SW 1271 (cell line): Measurements from ENCODE around the gene BAZ1B.
"Not testable (repeated sequence)": the region's sequence is repeated elsewhere in the genome, so short reads cannot be mapped to it uniquely, and the experiment has no call there.

ENCODE experiments used
- DNase-seq, 2 experiments: peaks; one replicate each; lab custom pipeline; 2025; lab: John Stamatoyannopoulos, UW

The BAZ1B gene

DNA sequence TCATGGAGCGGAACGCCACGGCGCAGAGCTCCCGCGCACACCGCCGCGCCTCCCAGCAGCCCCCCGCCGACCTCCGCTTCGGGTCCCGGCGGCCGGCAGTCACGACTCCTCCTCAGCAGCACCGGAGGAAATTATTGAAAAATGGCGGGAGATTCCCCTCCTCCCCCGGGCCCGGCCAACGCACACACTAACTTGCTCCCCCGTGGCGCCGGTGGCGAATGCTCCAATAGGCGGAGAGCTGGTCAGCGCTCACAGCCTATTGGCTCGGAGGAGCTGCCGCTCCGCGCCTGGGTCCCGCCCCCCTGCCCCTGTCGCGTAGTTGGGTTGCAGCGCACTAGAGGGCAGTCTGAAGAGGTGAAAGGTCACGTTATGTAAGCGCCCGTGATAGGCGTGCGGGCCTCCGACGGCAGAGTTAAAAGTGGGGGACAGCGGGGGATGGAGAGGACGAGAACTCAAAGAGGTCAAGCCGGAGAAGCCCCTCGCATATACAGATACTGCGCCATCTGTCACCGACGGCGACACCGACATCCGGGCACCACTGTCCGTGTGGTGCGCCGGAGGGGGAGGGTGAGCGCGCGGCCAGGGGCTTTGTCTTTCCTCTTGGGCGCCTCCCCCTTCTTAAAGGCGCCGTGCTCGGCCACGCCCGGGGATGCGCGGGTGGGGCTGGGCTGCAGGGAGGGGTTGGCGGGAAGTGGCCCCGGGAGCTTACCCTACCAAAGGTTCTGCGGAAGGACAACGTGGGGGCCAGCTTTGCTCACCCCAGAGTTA lies at the start of gene BAZ1B:
BAZ1B (minus strand) TSS at position 189 of the 768 bp plus-strand sequence. CDS start 360 bp downstream, outside the sequence.
- peak; percentile 96 for DNase-seq

DNA sequence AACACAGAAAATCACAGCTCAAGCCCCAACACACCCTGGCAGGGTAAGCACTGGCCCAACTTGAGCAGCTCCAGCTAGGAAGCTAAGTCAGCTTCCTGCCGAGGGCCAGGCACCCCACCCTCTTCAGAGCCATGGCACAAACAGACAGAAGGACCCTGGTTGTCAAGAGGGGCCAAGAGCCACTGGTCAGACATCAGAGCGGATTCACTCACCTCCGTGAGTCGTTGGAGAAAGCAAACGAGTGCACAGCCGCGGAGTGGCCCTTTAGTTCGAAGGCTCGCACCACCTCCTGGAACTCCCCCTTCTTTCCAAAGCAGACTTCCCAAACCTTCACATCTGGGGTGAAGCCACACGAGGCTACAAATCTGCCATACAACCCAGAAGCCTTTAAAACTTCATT lies 48.9 kb upstream of the BAZ1B start:
- no peak for DNase-seq

- DNase-seq: no peak
Measured at GRCh38 chr7:73570521-73570920, 48.4 kb upstream of the BAZ1B start.

DNA sequence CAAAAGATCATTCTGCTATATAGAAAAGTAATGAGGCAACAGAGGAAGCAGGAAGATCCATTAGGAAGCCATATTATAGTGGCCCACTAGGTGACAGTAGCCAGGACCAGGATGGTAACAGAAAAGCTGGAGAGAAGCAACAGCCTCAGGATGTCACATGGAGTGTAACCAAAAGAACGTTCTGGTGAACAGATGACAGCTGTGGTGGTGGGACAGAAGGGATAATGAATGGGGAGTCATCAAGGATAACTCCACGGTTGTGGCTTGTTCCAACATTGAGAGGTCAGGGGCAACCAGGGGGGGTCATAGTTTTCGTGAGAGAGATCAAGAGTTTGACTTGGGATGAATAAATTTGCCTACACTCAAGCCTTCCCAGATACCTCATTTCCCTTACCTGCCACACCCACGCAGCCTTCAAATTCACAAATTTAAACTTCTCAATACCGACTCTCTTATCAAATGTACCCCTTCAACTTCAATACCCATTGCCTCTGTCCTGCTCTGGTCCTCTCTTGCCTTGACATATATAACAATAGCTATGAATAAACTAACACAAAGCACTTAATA lies 47.0 kb upstream of the BAZ1B start:
- no peak for DNase-seq

- DNase-seq: no peak
Measured at GRCh38 chr7:73567846-73568685, 46.0 kb upstream of the BAZ1B start.

DNA sequence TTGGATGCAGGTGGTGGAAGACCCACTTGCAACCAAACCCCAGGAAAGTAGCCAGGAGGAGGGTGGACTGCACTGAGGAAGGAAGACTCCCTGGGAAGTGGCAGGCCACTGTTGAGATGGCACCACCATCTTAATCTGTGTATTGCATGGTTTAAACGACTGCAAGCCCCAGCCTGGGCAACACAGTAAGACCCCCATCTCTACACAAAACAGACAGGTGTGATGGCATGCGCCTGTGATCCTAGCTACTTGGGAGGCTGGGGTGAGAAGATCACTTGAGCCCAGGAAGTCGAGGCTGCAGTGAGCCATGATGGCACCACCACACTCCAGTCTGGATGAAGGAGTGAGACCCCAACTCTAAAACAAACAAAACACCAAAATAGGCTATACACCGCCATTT lies 45.0 kb upstream of the BAZ1B start:
- DNase-seq: no peak

DNA sequence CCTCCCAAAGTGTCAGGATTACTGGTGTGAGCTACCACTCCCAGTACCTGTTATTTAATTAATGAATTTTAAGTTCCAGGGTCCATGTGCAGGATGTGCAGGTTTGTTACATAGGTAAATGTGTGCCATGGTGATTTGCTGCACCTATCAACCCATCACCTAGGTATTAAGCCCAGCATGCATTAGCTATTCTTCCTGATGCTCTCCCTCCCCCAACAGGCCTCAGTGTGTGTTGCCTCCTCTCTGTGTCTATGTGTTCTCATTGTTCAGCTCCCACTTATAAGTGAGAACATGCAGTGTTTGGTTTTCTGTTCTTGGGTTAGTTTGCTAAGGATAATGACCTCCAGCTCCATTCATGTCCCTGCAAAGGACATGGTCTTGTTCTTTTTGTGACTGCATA lies 44.3 kb upstream of the BAZ1B start:
- not testable (repeated sequence) for DNase-seq

DNA sequence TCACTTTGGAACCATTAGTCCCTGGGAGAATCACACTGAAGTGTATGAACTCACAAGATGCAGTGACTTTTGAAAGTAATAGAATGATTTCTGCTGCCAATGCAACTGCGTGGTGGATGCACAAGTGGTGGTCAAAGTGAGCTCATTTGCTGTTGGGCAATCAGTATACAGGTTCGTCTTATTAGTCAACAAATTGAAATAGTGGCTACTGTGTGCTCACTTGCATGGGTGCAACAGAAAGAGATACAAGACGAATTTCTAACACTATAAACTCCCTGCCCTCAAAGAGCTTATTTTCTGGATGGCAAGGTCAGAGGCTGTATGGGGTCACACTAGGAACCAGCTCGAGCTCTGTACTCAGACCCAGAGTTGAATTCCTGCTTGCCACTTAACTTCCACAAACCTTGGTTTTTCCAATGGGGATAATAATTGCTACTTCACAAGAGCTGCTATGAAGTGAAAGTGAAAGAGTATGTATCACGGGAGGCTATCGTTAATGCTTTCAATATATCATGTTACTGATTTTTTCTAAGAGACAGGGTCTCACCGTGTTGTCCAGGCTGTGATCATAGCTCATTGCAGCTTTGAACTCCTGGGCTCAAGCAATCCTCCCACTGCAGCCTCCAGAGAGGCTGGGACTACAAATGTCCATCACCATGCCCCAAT lies 43.7 kb upstream of the BAZ1B start:
- DNase-seq: no peak

DNA sequence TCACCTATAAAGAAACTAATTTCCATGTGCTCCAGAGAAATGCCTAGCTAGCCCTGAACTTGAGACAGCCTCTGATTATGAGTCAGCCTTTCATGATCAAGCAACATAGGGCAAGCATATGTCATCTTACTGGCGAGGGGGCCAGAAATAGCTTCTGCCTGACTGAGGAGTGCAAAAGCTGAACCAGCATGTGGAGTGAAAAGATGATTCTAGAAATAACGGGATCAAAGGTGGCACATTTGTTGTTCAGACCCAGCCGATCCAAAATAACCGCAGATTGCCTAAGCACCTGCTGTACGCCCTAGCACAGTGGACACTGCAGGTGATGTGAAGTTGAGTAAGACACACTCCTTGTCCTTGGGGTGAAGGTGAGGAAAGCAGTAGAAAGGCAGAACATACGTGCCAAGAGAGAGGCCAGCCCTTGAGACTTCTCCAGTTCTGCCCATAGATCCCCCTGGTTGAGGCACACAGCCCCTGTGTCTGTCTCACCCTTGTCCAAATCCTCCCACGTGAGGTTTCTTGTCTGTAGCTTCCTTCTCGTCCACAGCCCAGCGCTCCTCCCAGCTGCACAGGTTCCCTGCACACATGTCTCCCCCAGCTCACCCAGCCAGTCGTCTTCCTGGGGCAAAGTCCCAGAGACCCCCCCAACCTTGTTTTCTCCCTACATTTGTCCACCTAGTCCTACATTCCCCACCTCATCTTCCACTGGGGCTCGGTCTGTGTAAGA lies 38.2 kb upstream of the BAZ1B start:
- peak in 1 of 2 experiments; percentile 5 for DNase-seq

DNA sequence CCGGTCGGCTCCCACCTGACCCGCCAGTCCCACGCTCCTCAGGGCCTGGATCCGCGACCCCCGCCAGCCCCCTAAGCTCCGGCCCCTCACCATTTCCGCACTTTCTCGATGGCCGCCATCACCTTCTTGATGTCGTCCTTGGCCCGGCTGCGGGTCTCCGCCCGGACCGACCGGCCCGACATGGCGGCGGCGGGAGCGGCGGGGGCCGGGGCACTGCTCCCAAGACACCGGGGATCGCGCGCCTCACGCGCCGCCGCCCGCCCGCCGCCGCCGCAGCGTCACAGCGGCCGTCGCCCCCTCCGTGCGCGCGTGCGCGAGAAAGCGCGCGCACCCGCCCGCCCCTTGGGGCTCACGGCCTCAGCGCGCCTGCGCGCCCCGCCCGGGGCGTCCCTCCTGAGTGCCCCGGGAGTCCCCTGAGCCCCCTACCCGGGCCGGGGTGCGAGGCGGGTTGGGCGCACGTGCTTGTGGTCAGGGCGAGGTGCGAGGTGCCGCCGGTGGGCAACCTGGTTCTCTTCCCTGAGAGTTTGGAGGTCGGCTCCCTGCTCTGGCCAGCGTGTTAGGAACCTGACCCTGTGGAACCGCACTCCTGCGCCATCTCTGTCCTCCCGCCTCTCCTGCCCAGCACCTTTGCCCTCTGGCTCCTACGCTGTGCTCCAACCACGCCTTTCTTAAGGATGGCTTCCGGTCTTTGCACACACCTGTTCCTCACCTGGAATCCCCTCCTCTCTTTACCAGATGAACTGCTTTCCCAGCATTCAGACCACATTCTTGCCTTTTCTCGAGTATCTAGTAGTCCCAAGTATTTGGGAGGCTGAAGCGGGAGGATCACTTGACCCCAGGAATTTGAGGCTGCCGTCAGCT lies 35.5 kb upstream of the BAZ1B start, which contains the start of gene BCL7B:
BCL7B (minus strand) TSS at position 294 of the 861 bp plus-strand sequence; CDS start at position 182, 112 bp downstream.
- DNase-seq: peak; percentile 35 to 74

DNA sequence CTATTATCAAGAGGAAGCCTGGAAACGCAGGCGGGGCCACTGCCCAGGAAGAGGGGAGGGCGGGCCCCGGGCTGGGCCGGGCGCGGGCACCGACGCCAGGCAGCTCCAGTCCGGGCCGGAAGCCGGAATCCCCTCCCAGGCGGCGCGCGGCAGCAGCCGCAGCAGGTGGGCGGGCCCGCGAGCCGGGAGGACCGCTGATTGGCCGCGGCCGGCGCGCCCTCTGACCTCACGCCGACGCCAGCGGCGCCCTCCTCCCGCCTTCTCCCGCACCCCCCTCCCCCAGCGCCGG lies 35.0 kb upstream of the BAZ1B start:
- DNase-seq: peak; percentile 66 to 91

DNA sequence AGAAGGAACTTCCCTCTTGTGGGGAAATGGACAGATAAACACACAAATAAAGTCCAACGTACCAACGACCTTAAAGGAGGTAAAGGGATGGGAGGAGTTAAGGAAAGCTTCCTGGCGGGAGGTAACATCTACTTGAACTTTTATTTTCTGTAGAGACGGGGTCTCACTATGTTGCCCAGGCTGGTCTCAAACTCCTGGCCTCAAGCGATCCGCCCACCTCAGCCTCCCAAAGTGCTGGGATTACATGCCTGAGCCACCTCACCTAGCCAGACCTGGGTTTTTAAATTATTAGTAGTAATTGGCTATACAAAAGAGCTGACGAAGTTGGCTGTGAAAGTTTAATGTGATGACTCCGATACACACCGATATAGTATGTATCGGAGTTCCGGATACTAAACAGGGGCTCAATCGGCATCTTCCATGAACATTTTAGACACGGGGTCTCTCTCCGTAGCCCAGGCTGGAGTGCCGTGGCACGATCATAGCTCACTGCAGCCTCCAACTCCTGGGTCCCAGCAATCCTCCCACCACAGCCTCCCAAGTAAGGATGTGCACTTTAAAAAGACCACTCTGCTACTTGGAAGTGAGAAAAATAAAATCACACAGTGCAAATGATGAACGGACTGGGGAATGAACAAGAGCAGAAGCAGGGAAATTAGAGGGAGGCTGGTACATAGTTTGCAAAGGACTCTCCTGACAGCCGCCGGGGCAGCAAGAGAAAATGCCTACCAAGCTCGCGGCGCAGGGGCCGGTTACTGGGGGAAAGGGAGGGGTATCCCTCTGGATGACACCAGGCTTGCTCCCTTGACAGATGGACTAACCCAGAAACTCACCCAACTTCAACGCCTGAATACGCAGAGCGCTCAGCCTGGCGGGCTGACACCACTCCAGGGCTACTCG lies 34.4 kb upstream of the BAZ1B start:
- DNase-seq: no peak

DNA sequence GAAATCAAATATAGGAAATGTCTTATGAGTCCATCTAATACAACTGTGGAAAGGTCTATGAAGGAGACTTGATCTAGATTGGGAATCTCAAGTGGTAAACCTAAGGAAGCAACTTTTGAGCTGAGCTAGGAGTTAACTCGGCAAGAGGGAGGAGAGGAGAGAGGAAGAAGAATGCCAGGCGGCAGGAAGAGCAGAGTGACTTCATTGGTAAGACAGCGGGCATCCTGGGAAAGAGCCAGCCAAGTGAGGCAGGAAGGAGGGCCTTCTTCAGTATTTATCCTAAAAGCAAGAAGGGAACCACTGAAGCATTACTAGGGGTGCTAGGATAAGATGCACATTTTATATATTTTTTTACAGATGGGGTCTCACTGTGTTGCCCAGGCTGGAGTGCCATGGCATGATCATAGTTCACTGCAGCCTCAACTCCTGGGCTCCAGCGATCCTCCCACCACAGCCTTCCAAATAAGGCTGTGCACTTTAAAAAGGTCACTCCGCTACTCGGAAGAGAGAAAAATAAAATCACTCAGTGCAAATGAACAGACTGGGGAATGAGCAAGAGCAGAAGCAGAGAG lies 33.4 kb upstream of the BAZ1B start:
- DNase-seq: no peak

DNA sequence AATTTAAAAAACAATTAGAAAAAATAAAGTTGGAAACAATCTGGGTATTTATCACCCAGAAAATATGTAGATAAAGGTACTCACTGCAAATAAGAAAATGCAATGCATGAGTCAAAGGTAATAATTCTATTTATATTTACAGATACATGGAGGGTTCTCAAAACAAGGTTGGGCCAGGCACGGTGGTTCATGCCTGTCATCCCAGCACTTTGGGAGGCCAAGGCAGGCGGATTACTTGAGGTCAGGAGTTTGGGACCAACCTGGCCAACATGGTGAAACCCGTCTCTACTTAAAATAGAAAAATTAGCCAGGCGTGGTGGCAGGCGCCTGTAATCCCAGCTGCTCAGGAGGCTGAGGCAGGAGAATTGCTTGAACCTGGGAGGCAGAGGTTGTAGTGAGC lies 28.0 kb upstream of the BAZ1B start:
- not testable (repeated sequence) for DNase-seq

- no peak for DNase-seq
Measured at GRCh38 chr7:73549176-73549575, 27.1 kb upstream of the BAZ1B start.

- DNase-seq: no peak
Measured at GRCh38 chr7:73547841-73548240, 25.7 kb upstream of the BAZ1B start.

- DNase-seq: no peak
Measured at GRCh38 chr7:73544678-73545077, 22.6 kb upstream of the BAZ1B start.

DNA sequence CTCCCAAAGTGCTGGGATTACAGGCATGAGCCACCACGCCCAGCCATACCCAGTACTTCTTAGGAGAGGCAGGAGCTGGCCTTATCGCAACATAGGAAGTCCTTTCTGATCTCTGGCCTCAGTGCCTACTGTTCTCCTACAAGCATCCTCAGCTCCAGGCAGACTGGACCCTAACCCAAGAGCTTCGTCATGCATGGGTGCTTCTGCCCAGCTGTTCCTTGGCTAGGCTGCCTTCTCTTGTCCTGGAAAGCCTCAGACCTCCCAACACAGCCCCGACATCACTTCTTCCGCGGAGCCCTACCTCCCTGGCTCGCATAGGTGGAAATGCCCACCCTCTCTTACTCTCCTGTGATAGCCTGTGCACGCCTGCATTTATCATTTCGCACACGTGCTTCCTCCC lies 19.6 kb upstream of the BAZ1B start:
- no peak for DNase-seq

DNA sequence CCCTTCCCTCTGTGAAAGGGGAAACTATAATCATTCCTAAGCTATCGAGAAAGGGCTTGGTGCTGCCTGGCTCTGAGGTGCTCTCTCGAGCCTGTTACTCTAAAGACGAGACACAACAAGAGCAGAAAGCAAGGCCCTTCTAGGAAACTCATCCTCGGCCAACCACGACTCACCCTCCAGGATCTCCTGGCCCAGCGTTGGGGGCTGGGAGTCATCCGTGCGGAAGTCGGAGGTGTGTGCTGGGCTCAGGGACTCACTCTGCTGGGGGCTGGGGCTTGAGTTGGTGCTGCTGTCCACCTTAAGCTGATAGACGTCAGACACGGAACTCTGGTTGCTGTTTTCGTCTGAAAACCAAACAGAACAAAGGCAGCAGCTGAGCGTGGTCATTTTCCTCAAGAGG lies 17.6 kb upstream of the BAZ1B start:
- no peak for DNase-seq
